HUES6 (cell line): ENCODE measurements around the gene CAPSL.
"Not testable (repeated sequence)": the region's sequence is repeated elsewhere in the genome, so short reads cannot be mapped to it uniquely, and the experiment has no call there.

ENCODE experiments used
- H3K27ac ChIP-seq: 2 replicates; pipeline ENCODE4 v1.7.0; 2013; ENCODE audit warnings: low read depth, mild to moderate bottlenecking, low read length, inconsistent platforms
- H3K27me3 ChIP-seq: 2 replicates; pipeline ENCODE4 v1.6.1; 2013; ENCODE audit warnings: low read length; ENCODE audit not compliant: control insufficient read depth, insufficient read depth
- H3K36me3 ChIP-seq: 2 replicates; pipeline ENCODE4 v1.6.1; 2013; ENCODE audit warnings: low read length; ENCODE audit not compliant: control insufficient read depth, insufficient read depth
- H3K4me1 ChIP-seq: 2 replicates; pipeline ENCODE4 v1.6.1; 2013; ENCODE audit warnings: low read length; ENCODE audit not compliant: control insufficient read depth, insufficient read depth
- H3K4me3 ChIP-seq: 2 replicates; pipeline ENCODE4 v1.5.1; 2013; ENCODE audit warnings: low read depth, low read length
- H3K9ac ChIP-seq: one replicate; pipeline ENCODE4 v1.6.1; 2013; ENCODE audit warnings: mild to moderate bottlenecking, low read length
- H3K9me3 ChIP-seq: 2 replicates; pipeline ENCODE4 v1.6.1; 2013; ENCODE audit warnings: low read depth, low read length; ENCODE audit not compliant: control insufficient read depth, insufficient read depth

CAPSL gene

DNA sequence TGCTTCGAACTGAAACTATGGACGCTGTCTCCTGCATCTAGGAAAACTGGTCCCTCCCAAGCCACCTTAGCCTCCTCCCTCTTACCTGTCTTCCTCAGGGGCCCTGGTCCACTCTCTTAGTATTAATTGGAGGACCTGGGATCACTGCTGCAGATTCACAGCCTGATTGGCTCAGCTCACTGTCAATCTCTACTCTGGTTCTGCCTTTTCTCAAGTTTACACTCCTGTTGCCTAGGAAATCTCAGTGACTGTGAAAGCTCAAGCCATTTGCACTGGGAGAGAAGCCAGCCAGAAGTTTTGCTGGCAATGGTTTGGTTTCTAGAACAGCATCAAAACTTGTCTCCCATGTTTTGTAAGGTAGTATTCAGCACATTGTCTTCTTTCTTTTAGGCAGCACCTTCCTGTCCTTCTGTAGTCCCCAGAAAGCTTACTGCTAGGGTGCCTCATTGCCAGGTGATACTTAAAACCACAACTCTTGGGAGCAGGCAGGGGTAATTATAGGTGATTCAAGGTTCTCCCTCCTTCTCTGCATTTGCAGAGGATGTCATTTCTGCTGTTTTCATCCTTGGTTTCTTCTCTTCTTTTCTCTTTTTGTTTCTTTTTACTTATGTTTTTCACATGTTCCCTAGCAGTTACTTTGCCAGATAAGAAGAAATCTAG is at the start of gene CAPSL:
TSS of gene CAPSL (minus strand) at position 55 of the 660 bp plus-strand sequence. CDS start 17,502 bp downstream, outside the sequence.
- H3K9ac ChIP-seq: no peak within 1 kb of the TSS
- no peaks in the 10 kb centered on the region for H3K36me3 ChIP-seq
- peaks cover 26% of the 10 kb centered on the region for H3K27me3 ChIP-seq
- H3K27ac ChIP-seq: no peak within 1 kb of the TSS
- no peaks in the 10 kb centered on the region for H3K9me3 ChIP-seq
- H3K4me3 ChIP-seq: no peak within 1 kb of the TSS
- H3K4me1 ChIP-seq: no peaks in the 10 kb centered on the region

DNA sequence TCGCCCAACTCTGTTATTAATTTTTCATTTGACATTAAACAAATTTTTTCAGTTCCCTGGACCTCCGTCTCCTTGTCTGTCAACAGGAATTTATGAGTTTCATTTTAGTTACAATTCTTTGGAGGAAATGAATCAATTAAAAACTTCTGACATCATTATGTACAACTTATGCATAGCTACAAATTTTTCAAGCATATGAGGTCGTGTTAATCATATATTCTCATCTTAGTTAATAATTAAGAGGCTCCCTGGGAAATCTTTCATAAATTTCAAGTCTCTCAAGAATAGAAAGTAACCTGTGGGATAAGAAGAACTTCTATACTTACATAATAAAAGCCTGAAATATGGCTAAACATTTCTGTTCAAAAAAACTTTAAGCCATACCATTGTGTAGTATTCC is 49.4 kb upstream of the CAPSL start:
- Histone ChIP-seq H3K4me1 (0 out of 2 replicates have a peak, but pooled peaks cover 4% of the 10 kb centered on the region), H3K36me3 (no peaks in the 10 kb centered on the region), H3K27ac (no peak overlapping the region), H3K4me3 (no peak overlapping the region), H3K9ac (no peak overlapping the region), H3K9me3 (peaks cover 2% of the 10 kb centered on the region), H3K27me3 (peaks cover 40% of the 10 kb centered on the region)

DNA sequence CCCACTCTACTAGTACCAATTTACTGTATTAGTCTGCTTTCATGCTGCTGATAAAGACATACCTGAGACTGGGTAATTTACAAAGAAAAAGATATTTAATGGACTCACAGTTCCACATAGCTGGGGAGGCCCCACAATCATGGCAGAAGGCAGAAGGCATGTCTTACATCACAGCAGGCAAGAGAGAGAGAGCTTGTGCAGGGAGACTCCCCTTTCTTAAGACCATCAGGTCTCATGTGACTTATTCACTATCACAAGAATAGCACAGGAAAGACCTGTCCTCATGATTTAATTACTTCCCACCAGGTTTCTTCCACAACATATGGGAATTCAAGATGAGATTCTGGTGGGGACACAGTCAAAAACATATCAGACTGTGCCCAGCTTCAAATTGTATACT is 41.3 kb upstream of the CAPSL start:
- Histone ChIP-seq H3K36me3 (no peaks in the 10 kb centered on the region), H3K27me3 (no peaks in the 10 kb centered on the region)

DNA sequence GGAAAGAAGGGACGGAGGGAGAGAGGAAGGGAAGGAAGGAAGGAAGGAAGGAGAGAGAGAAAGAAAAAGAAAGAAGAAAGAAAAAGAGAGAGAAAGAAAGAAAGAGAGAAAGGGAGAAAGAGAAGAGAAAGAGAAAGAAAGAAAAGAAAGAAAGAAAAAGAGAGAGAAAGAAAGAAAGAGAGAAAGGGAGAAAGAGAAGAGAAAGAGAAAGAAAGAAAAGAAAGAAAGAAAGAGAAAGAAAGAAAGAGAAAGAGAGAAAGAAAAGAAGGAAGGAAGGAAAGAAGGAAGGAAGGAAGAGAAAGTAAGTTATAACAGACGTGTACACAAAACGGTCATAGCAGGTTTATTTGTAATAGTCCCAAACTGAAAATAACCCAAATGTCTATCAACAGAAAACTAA is 38.4 kb upstream of the CAPSL start:
- H3K4me1 ChIP-seq, H3K4me3 ChIP-seq, H3K27me3 ChIP-seq, H3K9ac ChIP-seq, H3K36me3 ChIP-seq, H3K27ac ChIP-seq: not testable (repeated sequence)
- H3K9me3 ChIP-seq: peaks cover 15% of the 10 kb centered on the region

More for the DNA sequence above, 41.3 kb upstream of the CAPSL start:
- H3K9me3 ChIP-seq: peaks cover 25% of the 10 kb centered on the region
- H3K4me3 ChIP-seq: no peak overlapping the region
- H3K9ac ChIP-seq: no peak overlapping the region
- H3K27ac ChIP-seq: no peak overlapping the region
- no peaks in the 10 kb centered on the region for H3K4me1 ChIP-seq

DNA sequence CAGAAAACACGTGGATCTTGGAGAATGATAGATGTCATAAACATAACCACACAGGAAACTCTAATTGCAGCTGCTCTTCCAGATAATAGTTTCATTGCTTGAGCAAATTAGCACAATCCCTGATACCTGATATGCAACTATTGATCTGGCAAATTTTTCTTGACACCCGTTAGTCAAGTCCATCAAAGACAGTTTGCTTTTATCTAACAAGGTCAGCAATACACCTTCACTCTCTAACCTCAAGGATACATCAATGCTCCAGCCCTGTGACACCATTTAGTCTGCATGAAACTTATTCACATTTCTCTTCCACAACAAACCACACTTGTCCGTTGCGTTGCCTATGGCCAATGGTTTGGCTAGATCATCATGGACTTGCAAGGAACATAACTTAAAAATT is 36.1 kb upstream of the CAPSL start:
- no peak overlapping the region for H3K4me3 ChIP-seq
- H3K27me3 ChIP-seq: no peaks in the 10 kb centered on the region
- H3K36me3 ChIP-seq: no peaks in the 10 kb centered on the region
- H3K4me1 ChIP-seq: no peaks in the 10 kb centered on the region
- no peak overlapping the region for H3K27ac ChIP-seq
- H3K9ac ChIP-seq: no peak overlapping the region
- no peaks in the 10 kb centered on the region; the same call in 1 of the 2 replicates for H3K9me3 ChIP-seq

DNA sequence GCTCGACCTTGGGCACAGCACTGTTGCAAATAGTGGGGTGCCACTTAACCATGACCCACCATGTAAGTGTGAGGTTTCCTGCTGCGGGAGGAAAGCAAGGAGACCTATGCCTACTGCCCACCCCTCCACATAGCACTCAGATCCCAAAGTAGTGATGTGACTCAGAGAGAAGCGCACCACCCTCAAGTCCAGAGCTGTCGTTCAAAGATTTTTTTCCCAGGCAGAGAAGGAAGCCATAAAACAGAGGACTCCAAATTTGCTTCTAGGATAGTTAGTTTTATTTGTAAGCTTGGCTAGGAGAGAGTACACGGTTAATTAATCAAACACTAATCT is 33.4 kb upstream of the CAPSL start:
- H3K27me3 ChIP-seq: no peaks in the 10 kb centered on the region
- H3K4me3 ChIP-seq: no peak overlapping the region
- no peaks in the 10 kb centered on the region for H3K36me3 ChIP-seq
- H3K4me1 ChIP-seq: no peaks in the 10 kb centered on the region
- H3K27ac ChIP-seq: no peak overlapping the region
- H3K9ac ChIP-seq: no peak overlapping the region
- peaks cover 3% of the 10 kb centered on the region; the same call in 1 of the 2 replicates for H3K9me3 ChIP-seq

DNA sequence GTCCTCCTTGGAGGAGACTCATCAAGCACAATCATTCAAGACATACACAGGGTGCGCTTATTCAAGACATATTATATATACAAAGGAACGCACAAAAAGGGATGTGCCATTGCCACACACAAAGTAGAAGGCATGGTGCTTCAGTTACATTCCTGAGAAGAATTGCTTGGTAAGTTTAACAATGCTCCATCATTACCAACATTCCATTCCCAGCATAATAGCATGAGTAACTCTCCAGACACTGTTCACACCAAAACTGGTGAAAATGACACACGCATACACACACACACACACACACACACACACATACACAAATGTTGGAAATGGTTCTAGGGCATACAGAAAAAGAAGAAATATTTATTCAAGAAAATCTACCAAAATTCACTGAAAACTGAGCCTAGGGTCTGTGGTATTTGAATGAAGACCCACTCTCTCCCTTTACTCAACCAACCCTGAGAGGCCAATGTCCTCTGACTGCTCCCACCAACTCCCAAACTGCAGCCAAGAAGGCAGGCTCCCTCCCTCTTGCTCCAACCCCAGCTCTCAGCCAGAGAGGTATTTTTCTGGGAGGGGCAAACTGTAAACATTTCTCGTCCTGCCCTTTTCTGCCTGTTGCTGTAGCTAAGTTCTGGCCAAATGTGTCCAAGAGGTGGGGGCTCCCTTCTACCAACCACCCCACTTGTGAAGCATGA is 32.9 kb upstream of the CAPSL start:
- H3K27ac ChIP-seq: no peak overlapping the region
- no peak overlapping the region for H3K9ac ChIP-seq
- H3K4me1 ChIP-seq: no peaks in the 10 kb centered on the region
- no peaks in the 10 kb centered on the region for H3K27me3 ChIP-seq
- H3K4me3 ChIP-seq: no peak overlapping the region
- H3K9me3 ChIP-seq: peaks cover 3% of the 10 kb centered on the region; the same call in 1 of the 2 replicates
- no peaks in the 10 kb centered on the region for H3K36me3 ChIP-seq

DNA sequence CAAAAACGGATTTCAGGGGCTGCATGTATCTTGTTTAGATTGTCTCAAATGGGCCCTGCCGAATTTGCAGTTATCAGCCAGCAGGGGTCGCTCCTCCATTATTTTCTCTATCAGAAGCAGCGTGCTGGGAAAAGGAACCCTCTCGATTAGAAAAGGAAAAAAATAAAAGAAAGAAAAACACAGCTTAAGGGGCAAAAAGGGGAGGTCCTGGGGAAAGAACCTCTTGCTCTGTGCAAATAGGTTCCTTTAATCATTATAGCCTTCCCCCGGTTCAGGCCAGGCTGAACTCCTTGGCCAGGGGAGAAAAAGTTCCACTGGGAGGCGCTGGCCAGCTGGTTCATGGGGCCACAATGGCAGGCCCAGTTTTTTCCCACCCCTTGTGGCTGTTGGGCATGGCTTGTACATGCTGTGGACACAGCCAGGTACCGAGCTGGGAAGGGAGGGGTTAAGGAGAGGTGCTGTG is 25.0 kb upstream of the CAPSL start:
- Histone ChIP-seq H3K4me1 (no peaks in the 10 kb centered on the region), H3K27ac (no peak overlapping the region), H3K9ac (no peak overlapping the region), H3K9me3 (peaks cover 8% of the 10 kb centered on the region), H3K4me3 (no peak overlapping the region), H3K27me3 (peaks cover 9% of the 10 kb centered on the region; the same call in 1 of the 2 replicates), H3K36me3 (no peaks in the 10 kb centered on the region)

DNA sequence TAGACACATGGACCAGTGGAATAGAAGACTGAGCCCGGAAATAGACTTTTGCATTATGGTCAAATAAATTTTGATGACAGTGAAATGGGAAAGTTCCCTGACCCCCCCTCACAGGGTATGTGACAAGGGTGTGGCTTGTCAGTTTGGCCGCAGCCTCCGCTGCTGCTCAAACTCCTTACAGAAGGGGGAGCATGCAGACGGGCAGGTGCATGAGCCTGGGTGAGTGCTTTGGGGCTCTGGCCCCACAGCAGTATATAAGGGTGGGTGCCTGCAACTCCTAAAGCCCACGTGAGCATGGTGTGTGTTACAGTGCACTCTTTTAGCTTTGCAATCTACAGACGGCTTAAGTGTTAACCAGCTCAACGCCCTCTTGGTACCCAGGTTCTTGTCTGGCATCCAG is 21.9 kb upstream of the CAPSL start:
- Histone ChIP-seq H3K4me1 (no peaks in the 10 kb centered on the region), H3K27ac (no peak overlapping the region), H3K9ac (no peak overlapping the region), H3K27me3 (peaks cover 12% of the 10 kb centered on the region; the same call in 1 of the 2 replicates), H3K4me3 (no peak overlapping the region), H3K36me3 (no peaks in the 10 kb centered on the region), H3K9me3 (peaks cover 8% of the 10 kb centered on the region)

DNA sequence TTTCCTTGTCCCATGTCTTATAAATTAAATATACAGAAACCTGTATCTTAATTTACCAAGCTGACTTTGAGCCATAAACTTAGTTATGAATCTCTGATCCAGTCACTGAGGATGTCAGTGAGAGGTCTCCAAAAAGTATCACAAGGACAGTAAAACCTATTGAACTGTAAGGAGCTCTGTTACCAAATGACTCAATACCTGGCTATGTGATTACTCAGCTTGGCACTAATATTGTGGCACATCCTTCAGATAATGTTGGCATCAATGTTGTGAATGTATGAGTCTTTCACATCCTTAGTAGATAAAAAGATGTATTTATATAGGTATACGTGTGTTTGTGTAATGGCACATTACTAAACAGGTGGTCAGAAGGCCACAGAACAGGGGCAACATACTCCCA is 18.0 kb upstream of the CAPSL start:
- peaks cover 36% of the 10 kb centered on the region for H3K27me3 ChIP-seq

DNA sequence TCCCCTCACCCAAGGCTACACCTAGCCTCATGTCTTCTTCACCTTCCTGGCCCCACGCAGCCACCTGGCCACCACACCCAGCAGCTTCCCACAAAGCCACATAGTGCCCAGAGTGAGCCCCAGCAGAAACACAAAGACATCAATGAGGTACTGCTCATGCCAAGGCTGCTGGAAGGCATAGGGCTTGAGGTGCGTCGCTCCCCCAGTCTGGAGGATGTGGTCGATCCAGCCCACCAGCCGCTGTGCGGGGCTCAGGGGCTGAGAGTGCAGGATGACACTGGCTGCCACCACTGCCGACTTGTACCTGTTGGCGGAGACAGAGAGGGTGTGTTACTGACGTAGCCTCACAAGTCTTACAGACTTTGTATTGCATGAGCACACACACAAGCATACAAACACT is 15.8 kb upstream of the CAPSL start:
- H3K27ac ChIP-seq: no peak overlapping the region
- H3K9me3 ChIP-seq: no peaks in the 10 kb centered on the region
- peaks cover 27% of the 10 kb centered on the region for H3K27me3 ChIP-seq
- H3K9ac ChIP-seq: no peak overlapping the region
- H3K4me3 ChIP-seq: no peak overlapping the region
- no peaks in the 10 kb centered on the region for H3K36me3 ChIP-seq
- H3K4me1 ChIP-seq: no peaks in the 10 kb centered on the region

More for the DNA sequence above, 18.0 kb upstream of the CAPSL start:
- Histone ChIP-seq H3K4me1 (no peaks in the 10 kb centered on the region), H3K9ac (no peak overlapping the region), H3K36me3 (no peaks in the 10 kb centered on the region), H3K4me3 (no peak overlapping the region), H3K9me3 (no peaks in the 10 kb centered on the region), H3K27ac (no peak overlapping the region)
